H1 (cell line): ENCODE data around the gene PXN. TPM values are rescaled to one million over a fixed set of nuclear protein-coding genes. Genes with fewer than 3 reads are reported as not detected.
A peak's percentile ranks its signal among the peaks of the same experiment; 100 is the strongest.

Experiments
- CTCF ChIA-PET: fragments of 300-600 bp; sonication (Branson Sonifier 250); formaldehyde crosslinking; loops from one replicate; lab custom pipeline; 2021; ENCODE audit not compliant: partially characterized antibody; lab: Charles Lee
- POLR2A ChIA-PET: fragments of 300-600 bp; sonication (Branson Sonifier 250); formaldehyde crosslinking; loops from one replicate; lab custom pipeline; 2021; ENCODE audit warnings: inconsistent platforms; ENCODE audit not compliant: partially characterized antibody; lab: Charles Lee
- DNase-seq, 2 experiments: peaks; one replicate each; pipeline versions ENCODE4 v3.0.0 to v3.0.0-alpha.2; 2010 to 2022; ENCODE audit warnings: low spot score in 2 of 2, low read depth in 1 of 2, mixed read lengths in 1 of 2
- FAIRE-seq: peaks from 2 replicates; lab custom pipeline; 2011; peaks lifted over from hg19 to GRCh38; lab: Jason Lieb, UNC
- H2AFZ ChIP-seq: 2 replicates; pipeline ENCODE4 v1.8.1; 2012; ENCODE audit warnings: low read length, inconsistent platforms
- H2AK5ac ChIP-seq: 2 replicates; pipeline ENCODE4 v1.6.1; 2013; ENCODE audit warnings: low read depth, low read length
- H2BK120ac ChIP-seq: replicated peaks from 2 replicates; pipeline ENCODE3; 2013; ENCODE audit warnings: low read depth, low read length, inconsistent platforms
- H2BK12ac ChIP-seq: 2 replicates; pipeline ENCODE4 v1.6.1; 2013; ENCODE audit warnings: low read depth, low read length
- H2BK15ac ChIP-seq: 2 replicates; pipeline ENCODE4 v1.6.1; 2013; ENCODE audit warnings: low read length
- H2BK20ac ChIP-seq: 2 replicates; pipeline ENCODE4 v1.6.1; 2013; ENCODE audit warnings: low read length
- H2BK5ac ChIP-seq: 2 replicates; pipeline ENCODE4 v1.6.1; 2013; ENCODE audit warnings: low read depth, low read length
- H3K14ac ChIP-seq: 2 replicates; pipeline ENCODE4 v1.6.1; 2013; ENCODE audit warnings: inconsistent platforms; ENCODE audit not compliant: insufficient read length
- H3K18ac ChIP-seq: 2 replicates; pipeline ENCODE4 v1.6.1; 2013; ENCODE audit warnings: low read length; ENCODE audit errors: extremely low read depth
- H3K23ac ChIP-seq: 2 replicates; pipeline ENCODE4 v1.6.1; 2013; ENCODE audit warnings: inconsistent platforms; ENCODE audit not compliant: insufficient read length
- H3K23me2 ChIP-seq: 2 replicates; pipeline ENCODE4 v1.6.1; 2013; ENCODE audit warnings: low read depth, low read length
- H3K27ac ChIP-seq: 2 replicates; pipeline ENCODE4 v1.6.1; 2011; ENCODE audit warnings: low read depth, low read length, inconsistent platforms
- H3K27me3 ChIP-seq, 4 experiments: replicated peaks in 1 of 4; 1 replicate in 1 of 4; 2 replicates in 3 of 4; pipeline versions ENCODE4 v1.6.1 to v1.8.1; 2011 to 2013; ENCODE audit warnings: low read length in 3 of 4, mild to moderate bottlenecking in 3 of 4, inconsistent platforms in 2 of 4, mixed read lengths in 2 of 4, moderate library complexity in 1 of 4; ENCODE audit not compliant: control insufficient read depth in 3 of 4, insufficient read depth in 3 of 4; ENCODE audit errors: extremely low read depth in 1 of 4
- H3K36me3 ChIP-seq, 4 experiments: 2 replicates each; pipeline versions ENCODE4 v1.6.1 to v1.8.1; 2011 to 2013; ENCODE audit warnings: mild to moderate bottlenecking in 4 of 4, low read length in 3 of 4, moderate library complexity in 2 of 4, control low read depth in 1 of 4, inconsistent platforms in 1 of 4; ENCODE audit not compliant: insufficient read depth in 4 of 4, control insufficient read depth in 2 of 4
- H3K4ac ChIP-seq: replicated peaks from 2 replicates; pipeline ENCODE3; 2013; ENCODE audit warnings: low read length, low read depth, mixed read lengths, inconsistent platforms; ENCODE audit not compliant: insufficient read length
- H3K4me1 ChIP-seq, 4 experiments: replicated peaks in 1 of 4; 1 replicate in 1 of 4; 2 replicates in 3 of 4; pipeline versions ENCODE4 v1.6.1 to v1.8.1; 2011 to 2013; ENCODE audit warnings: low read length in 3 of 4, inconsistent platforms in 2 of 4, mixed read lengths in 1 of 4; ENCODE audit not compliant: insufficient read depth in 4 of 4, control insufficient read depth in 3 of 4
- H3K4me2 ChIP-seq, 2 experiments: 2 replicates each; pipeline versions ENCODE4 v1.6.1 to v1.8.1; 2011 to 2013; ENCODE audit warnings: low read depth in 2 of 2, low read length in 2 of 2, control low read depth in 1 of 2, inconsistent platforms in 1 of 2, mild to moderate bottlenecking in 1 of 2; ENCODE audit not compliant: insufficient read depth in 1 of 2
- H3K4me3 ChIP-seq, 4 experiments: fragments of 200-600, 300-600 bp in 1 of 4; sonication (generic), shearing (Covaris generic), sonication (Bioruptor Twin) in 1 of 4; 2 replicates each; pipeline versions ENCODE4 v1.5.1 to v1.8.1; 2011 to 2016; ENCODE audit warnings: low read length in 4 of 4, low read depth in 3 of 4, control low read depth in 2 of 4, inconsistent platforms in 2 of 4, mild to moderate bottlenecking in 2 of 4, mixed read lengths in 1 of 4, moderate library complexity in 1 of 4; ENCODE audit not compliant: insufficient read depth in 2 of 4; ENCODE audit errors: extremely low read depth in 1 of 4
- H3K56ac ChIP-seq: replicated peaks from 2 replicates; pipeline ENCODE3; 2013; ENCODE audit warnings: low read depth, mild to moderate bottlenecking, mixed read lengths, low read length, inconsistent platforms; ENCODE audit not compliant: insufficient read length
- H3K79me1 ChIP-seq: 2 replicates; pipeline ENCODE4 v1.6.1; 2013; ENCODE audit warnings: low read depth, low read length, control low read depth
- H3K79me2 ChIP-seq, 2 experiments: 2 replicates each; pipeline versions ENCODE4 v1.6.1 to v1.8.1; 2012 to 2013; ENCODE audit warnings: low read length in 2 of 2, mild to moderate bottlenecking in 2 of 2, inconsistent platforms in 1 of 2; ENCODE audit not compliant: insufficient read depth in 2 of 2, control insufficient read depth in 1 of 2
- H3K9ac ChIP-seq, 4 experiments: replicated peaks in 1 of 4; 1 replicate in 1 of 4; 2 replicates in 3 of 4; pipeline versions ENCODE4 v1.6.1 to v1.8.1; 2011 to 2013; ENCODE audit warnings: low read depth in 3 of 4, low read length in 3 of 4, control low read depth in 2 of 4, mild to moderate bottlenecking in 2 of 4, moderate library complexity in 2 of 4, inconsistent platforms in 1 of 4; ENCODE audit errors: extremely low read depth in 1 of 4
- H3K9me3 ChIP-seq, 2 experiments: 2 replicates each; pipeline versions ENCODE4 v1.6.1 to v1.8.1; 2012 to 2013; ENCODE audit warnings: mild to moderate bottlenecking in 2 of 2, moderate library complexity in 2 of 2, control low read depth in 1 of 2, inconsistent platforms in 1 of 2, low read depth in 1 of 2, low read length in 1 of 2, mixed read lengths in 1 of 2; ENCODE audit not compliant: insufficient read depth in 2 of 2
- H4K20me1 ChIP-seq, 2 experiments: replicated peaks in 1 of 2; 2 replicates each; pipeline versions ENCODE3 to v1.8.1; 2011 to 2013; ENCODE audit warnings: inconsistent platforms in 2 of 2, low read length in 2 of 2, mild to moderate bottlenecking in 1 of 2; ENCODE audit not compliant: insufficient read depth in 2 of 2, control insufficient read depth in 1 of 2
- H4K5ac ChIP-seq: 2 replicates; pipeline ENCODE4 v1.6.1; 2013; ENCODE audit warnings: low read length, low read depth, mixed read lengths, inconsistent platforms; ENCODE audit not compliant: insufficient read length
- H4K8ac ChIP-seq: 2 replicates; pipeline ENCODE4 v1.8.0; 2013; ENCODE audit warnings: mild to moderate bottlenecking, moderate library complexity, low read length, inconsistent platforms; ENCODE audit not compliant: insufficient read depth; ENCODE audit errors: extremely low read depth
- H4K91ac ChIP-seq: replicated peaks from 2 replicates; pipeline ENCODE3; 2013; ENCODE audit warnings: low read length, mixed read lengths, inconsistent platforms; ENCODE audit not compliant: insufficient read length
- BACH1 ChIP-seq: IDR thresholded peaks from 2 replicates; pipeline ENCODE4 v1.6.1; 2012; ENCODE audit warnings: low read length, improper control_type of control experiment
- CBX5 ChIP-seq: fragments of 300-800, 300-1000 bp; sonication (generic); IDR thresholded peaks from 2 replicates; pipeline ENCODE4 v1.7.1; 2016; ENCODE audit warnings: antibody characterized with exemption, low read length, low read depth
- GTF2F1 ChIP-seq: IDR thresholded peaks from 2 replicates; pipeline ENCODE4 v1.6.1; 2012; ENCODE audit warnings: low read depth, low read length, improper control_type of control experiment, borderline replicate concordance
- JUN ChIP-seq: IDR thresholded peaks from 2 replicates; pipeline ENCODE4 v1.6.1; 2011; ENCODE audit warnings: low read depth, mild to moderate bottlenecking, improper control_type of control experiment, low read length
- POLR2AphosphoS5 ChIP-seq: IDR thresholded peaks from 2 replicates; pipeline ENCODE4 v1.6.1; 2011; ENCODE audit warnings: low read depth, low read length
- SP4 ChIP-seq: IDR thresholded peaks from 2 replicates; pipeline ENCODE4 v1.6.1; 2012; ENCODE audit warnings: low read length, inconsistent platforms
- WGBS, 2 experiments: shearing (Covaris generic) in 1 of 2; methylation state at CpG; one replicate each; pipeline versions ENCODE4 v1.1.6 to v1.1.7; 2013 to 2015; ENCODE audit warnings: low lambda C conversion rate in 2 of 2, mixed read lengths in 2 of 2, inconsistent platforms in 1 of 2, low coverage in 1 of 2, missing lambda C conversion rate in 1 of 2; ENCODE audit not compliant: insufficient replicate concordance in 2 of 2, insufficient coverage in 1 of 2, insufficient read length in 1 of 2; ENCODE audit errors: extremely low coverage in 1 of 2, missing lambda C conversion rate in 1 of 2; 5-methylcytosine and 5-hydroxymethylcytosine counted together
- polyA plus RNA-seq, 7 experiments: library from polyadenylated mRNA; depleted of rRNA in 3 of 7; stranded (reverse) in 5 of 7; unstranded in 2 of 7; fragments of >200 nt in 5 of 7; fragments of 200-250 nt in 2 of 7; gene quantifications; 1 replicate in 5 of 7; 2 replicates in 1 of 7; 4 replicates in 1 of 7; pipeline versions ENCODE4 v1.2.1 to v1.2.3, GENCODE V29; 2011 to 2013; ENCODE audit warnings: missing spikeins in 2 of 7, mixed read lengths in 2 of 7
- total RNA-seq: library from RNA; stranded (reverse); fragmentation: NEBNext Ultra II Directional; extraction: Animal tissue kit (Norgen Biotek cat#: 25700); gene quantifications from 2 replicates; pipeline ENCODE4 v1.2.1, GENCODE V29; 2021

PXN gene
- total and polyA plus RNA-seq, 2 of the 8 experiments (the other 6 are each of a cell fraction or from before 2014, with no cell fraction given), result 51.0 to 105 TPM

- Histone ChIP-seq H3K14ac (no peak overlapping the region), H2BK5ac (no peak overlapping the region), H4K91ac (no peak overlapping the region), H3K4me3 (no peak overlapping the region), H2BK12ac (0 out of 2 replicates have a peak overlapping the region, but pooled peaks have one; percentile 33), H3K4me1 (peaks cover 0 to 7% (median 4%) of the 10 kb centered on the region in 4 experiments; a peak in 4 of 7 replicates), H3K4me2 (no peak overlapping the region), H2BK120ac (no peak overlapping the region), H3K27ac (no peak overlapping the region), H3K79me1 (no peaks in the 10 kb centered on the region), H3K18ac (no peak overlapping the region; the same call in 1 of the 2 replicates), H2AK5ac (no peak overlapping the region), H3K79me2 (no peaks in the 10 kb centered on the region), H3K27me3 (no peaks in the 10 kb centered on the region), H4K20me1 (no peaks in the 10 kb centered on the region), H4K5ac (no peak overlapping the region), H4K8ac (no peak overlapping the region), H3K9ac (no peak overlapping the region; a peak in 1 of 7 replicates), H3K9me3 (no peaks in the 10 kb centered on the region), H3K56ac (no peak overlapping the region), H3K23ac (no peak overlapping the region), H3K23me2 (peaks cover 4% of the 10 kb centered on the region; the same call in 1 of the 2 replicates), H3K36me3 (no peaks in the 10 kb centered on the region)
- POLR2A ChIA-PET, result interaction anchor here (1.7 to 67.0 kb wide), 3 partner anchors 12 to 59 kb away, joined by 6 to 4270 read pairs (median 8); partner anchors contain the start of genes GCN1, PXN and RPLP0
- no peak for FAIRE-seq
- TF ChIP-seq JUN (no peak), CBX5 (no peak), BACH1 (no peak), SP4 (no peak), POLR2AphosphoS5 (no peak), GTF2F1 (no peak)
- TF ChIP-seq, all 59 proteins: peak for 0
- CTCF ChIA-PET, result interaction anchor here (0.8 to 8.9 kb wide), 4 partner anchors 15 to 59 kb away, joined by 3 to 91 read pairs (median 14); partner anchors contain the start of gene SIRT4
- WGBS, 2 experiments, result 81% methylated on average over 9 of the region's 12 CpGs; no CpG with 5 or more reads in 1 of the 2 experiments
- no peak for DNase-seq
- H2BK15ac ChIP-seq, result no peak overlapping the region
- no peak overlapping the region for H3K4ac ChIP-seq
- H2AFZ ChIP-seq, result no peak overlapping the region
- no peak overlapping the region for H2BK20ac ChIP-seq
Observed at GRCh38 chr12:120287491-120287890, 22.0 kb upstream of the PXN start.
